ENCODE results near the gene TRAPPC10. TPM values are rescaled to one million over a fixed set of nuclear protein-coding genes. Genes with fewer than 3 reads are reported as not detected.

Gene TRAPPC10
- total RNA-seq, 2 experiments from 2014 or later, result 77.9 to 82.7 TPM

DNA sequence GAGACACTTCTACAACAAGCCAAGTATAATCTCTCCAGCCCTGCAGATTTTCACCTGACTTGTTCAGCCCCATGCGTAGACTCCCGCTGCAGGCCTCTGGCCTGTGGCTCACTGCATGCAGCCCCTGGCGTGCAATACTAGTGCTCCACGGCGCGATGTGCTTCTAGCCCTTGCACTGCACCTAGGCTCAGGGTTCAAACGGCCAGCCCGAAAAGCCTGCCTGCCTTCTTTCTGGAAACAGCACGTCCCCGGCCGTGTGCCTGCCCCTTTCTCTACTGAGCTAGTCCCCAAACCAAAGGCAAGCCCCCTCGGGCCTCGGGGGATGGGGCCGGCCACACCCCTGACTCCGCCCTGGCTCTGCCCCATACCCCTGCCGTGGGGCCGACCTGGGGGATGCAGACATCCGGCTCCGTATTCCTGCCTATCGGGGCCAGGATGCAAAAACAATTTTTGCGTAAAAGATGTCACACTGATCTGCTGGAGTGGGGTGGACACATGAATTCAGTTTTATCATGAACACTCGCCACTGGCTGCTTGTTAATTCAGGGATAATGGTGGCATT is 26.3 kb upstream of the TRAPPC10 start:
- POLR2A ChIA-PET, result no interaction called here
- H3K27ac Mint-ChIP-seq, result no peak overlapping the region
- H3K4me3 Mint-ChIP-seq, result no peak overlapping the region
- peaks cover 6% of the 10 kb centered on the region for H3K27me3 Mint-ChIP-seq
- H3K36me3 Mint-ChIP-seq, result peaks cover 3% of the 10 kb centered on the region
- no peaks in the 10 kb centered on the region for H3K9me3 Mint-ChIP-seq
- ATAC-seq (ENCODE audit: low read depth) (peak; percentile 9), DNase-seq (no peak)
- peaks cover 11% of the 10 kb centered on the region for H3K4me1 Mint-ChIP-seq

DNA sequence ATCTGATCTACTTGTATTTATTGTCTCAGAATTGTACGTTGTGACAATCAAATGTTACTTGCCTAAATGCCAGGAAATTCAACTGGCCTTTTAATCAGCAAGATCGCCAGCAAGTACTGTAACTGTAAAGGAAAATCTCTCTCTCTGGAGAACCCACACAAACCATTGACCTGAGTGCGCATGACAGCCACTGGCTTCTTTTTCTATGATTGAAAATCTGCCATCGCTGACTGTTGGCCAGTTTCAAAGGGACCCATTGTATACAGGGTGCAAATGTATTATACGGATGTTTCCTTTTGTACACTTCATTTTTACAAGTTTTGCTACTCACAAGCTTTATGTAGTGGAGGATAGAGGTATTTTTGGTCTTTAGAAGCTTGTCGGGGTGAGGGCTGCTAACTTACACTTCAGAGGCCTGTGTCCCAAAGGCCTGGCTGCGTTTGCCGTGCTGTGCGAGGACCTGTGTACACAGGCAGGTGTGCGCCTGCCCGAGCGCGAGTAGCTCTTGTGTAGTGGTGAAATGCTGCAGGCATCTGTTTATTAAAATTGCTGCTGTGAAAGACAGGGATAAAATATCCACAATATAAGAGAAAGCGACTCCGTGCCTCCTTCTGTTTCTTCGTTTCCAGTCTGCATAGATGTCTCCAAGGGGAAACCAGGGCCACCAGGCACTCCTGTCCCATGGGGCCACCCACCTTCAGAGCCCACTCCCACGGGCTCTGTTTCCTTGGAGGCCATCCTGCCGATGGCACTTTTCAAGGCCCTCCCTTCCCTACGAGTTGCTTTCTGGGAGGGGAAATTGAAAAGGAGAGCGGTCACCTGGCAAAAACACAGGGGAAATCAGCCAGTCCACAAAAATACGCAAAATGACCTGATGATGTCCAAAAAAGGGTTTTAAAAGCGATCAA is 25.3 kb upstream of the TRAPPC10 start:
- no peaks in the 10 kb centered on the region for H3K9me3 Mint-ChIP-seq
- H3K27ac Mint-ChIP-seq, result no peak overlapping the region
- ATAC-seq (ENCODE audit: low read depth) (no peak), DNase-seq (no peak)
- H3K4me3 Mint-ChIP-seq, result no peak overlapping the region
- H3K36me3 Mint-ChIP-seq, result peaks cover 3% of the 10 kb centered on the region
- H3K4me1 Mint-ChIP-seq, result peaks cover 11% of the 10 kb centered on the region
- POLR2A ChIA-PET, result no interaction called here
- H3K27me3 Mint-ChIP-seq, result peaks cover 6% of the 10 kb centered on the region

DNA sequence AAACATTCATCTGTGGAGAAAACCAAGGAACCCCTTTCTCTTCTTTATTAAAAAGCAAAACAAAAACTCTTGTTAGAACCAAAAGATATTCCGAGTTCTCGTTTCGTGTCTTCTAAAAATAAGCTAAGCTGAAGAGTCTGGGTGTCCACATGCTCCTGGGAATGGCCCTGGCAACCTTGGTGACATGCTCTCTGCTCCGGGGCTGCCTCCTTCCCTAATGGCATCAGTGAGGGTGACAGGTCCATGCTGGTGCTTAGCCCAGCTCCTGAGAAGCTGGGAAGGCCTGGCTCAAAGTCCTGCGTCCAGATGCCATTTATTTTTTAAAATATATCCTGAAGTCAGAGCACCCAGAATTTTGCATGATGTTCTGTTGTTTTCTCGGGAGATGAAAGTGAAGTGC is 24.6 kb upstream of the TRAPPC10 start:
- Mint-ChIP-seq H3K27ac (no peak overlapping the region), H3K9me3 (no peaks in the 10 kb centered on the region), H3K27me3 (peaks cover 6% of the 10 kb centered on the region), H3K4me3 (no peak overlapping the region), H3K36me3 (peaks cover 2% of the 10 kb centered on the region), H3K4me1 (peaks cover 11% of the 10 kb centered on the region)
- POLR2A ChIA-PET, result no interaction called here
- ATAC-seq (ENCODE audit: low read depth) (no peak), DNase-seq (no peak)

DNA sequence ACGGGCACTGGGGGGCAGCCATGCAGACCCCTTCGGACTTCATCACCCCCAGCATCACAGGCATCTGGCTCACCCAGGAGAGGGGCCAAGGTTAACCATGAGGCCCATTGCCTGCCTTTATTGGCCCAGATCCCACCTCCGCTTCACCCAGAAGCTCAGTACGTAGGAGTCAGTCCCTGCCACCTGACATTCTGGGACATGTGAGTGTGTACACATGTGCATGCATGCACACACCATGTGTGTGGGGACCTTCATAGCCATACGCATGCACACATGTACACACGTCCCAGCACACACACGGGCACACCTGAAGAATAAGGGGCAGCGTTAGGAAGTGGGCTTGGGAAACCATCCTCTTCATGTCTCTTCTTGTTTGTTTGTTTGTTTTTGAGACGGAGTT is 24.1 kb upstream of the TRAPPC10 start:
- H3K36me3 Mint-ChIP-seq, result peaks cover 2% of the 10 kb centered on the region
- H3K4me1 Mint-ChIP-seq, result peaks cover 9% of the 10 kb centered on the region
- POLR2A ChIA-PET, result no interaction called here
- no peak overlapping the region for H3K4me3 Mint-ChIP-seq
- no peak for DNase-seq
- no peak overlapping the region for H3K27ac Mint-ChIP-seq
- H3K27me3 Mint-ChIP-seq, result peaks cover 6% of the 10 kb centered on the region
- no peak for ATAC-seq (ENCODE audit: low read depth)
- no peaks in the 10 kb centered on the region for H3K9me3 Mint-ChIP-seq

DNA sequence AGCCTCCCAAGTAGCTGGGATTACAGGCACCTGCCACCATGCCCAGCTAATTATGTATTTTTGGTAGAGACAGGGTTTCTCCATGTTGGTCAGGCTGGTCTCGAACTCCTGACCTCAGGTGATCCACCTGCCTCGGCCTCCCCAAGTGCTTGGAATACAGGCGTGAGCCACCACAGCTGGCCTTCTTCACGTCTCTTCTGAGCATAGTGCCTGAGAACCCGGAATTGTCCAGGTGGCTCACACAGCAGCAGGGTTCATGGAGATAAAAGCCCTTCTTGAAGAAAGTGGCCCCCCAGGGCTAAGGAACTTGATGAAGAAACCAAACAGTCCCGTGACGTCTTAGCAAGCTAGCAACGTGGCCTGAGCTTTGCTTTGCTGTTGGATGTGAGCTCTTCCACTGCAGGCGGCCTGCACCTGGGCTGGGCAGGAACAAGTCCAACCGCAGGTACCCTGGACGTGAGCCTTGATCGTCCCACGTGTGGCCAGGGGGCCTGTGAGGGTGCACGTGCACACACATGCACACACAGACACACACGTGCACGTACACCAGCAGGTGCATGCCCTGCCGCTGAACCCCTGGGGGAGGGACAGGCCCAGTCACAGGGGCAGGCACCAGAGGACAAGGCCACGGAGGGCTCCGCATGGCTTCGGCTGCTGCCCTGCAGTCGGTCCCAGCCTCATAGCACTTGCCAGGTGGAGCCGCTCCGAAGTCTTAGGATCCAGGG is 23.4 kb upstream of the TRAPPC10 start:
- Mint-ChIP-seq H3K4me1 (peaks cover 8% of the 10 kb centered on the region), H3K4me3 (no peak overlapping the region), H3K36me3 (peaks cover 1% of the 10 kb centered on the region), H3K27ac (no peak overlapping the region), H3K27me3 (peaks cover 6% of the 10 kb centered on the region), H3K9me3 (no peaks in the 10 kb centered on the region)
- no peak for ATAC-seq (ENCODE audit: low read depth)
- DNase-seq, result no peak
- POLR2A ChIA-PET, result no interaction called here

DNA sequence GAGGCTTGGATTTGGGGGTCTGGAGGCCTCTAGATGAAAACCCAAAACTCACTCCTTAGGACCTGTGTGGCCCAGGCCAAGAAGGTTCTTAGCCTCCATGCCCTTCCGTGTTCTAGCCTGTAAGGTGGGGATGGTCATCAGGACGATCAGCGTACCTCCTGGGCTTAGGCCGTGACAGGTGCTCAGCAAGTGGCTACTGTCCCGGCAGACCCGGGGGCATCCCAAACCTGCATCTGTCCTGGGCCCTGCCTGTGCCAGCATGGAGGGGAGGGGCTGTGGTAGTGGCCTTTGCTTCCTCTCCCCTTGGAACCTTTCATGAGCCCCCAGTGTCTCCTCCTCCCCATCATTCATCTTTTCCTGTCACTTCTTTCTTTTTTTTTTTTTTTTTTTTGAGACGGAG is 22.7 kb upstream of the TRAPPC10 start:
- H3K4me1 Mint-ChIP-seq, result peaks cover 8% of the 10 kb centered on the region
- no peak overlapping the region for H3K4me3 Mint-ChIP-seq
- ATAC-seq (ENCODE audit: low read depth) (no peak), DNase-seq (no peak)
- H3K27me3 Mint-ChIP-seq, result peaks cover 6% of the 10 kb centered on the region
- H3K36me3 Mint-ChIP-seq, result no peaks in the 10 kb centered on the region
- H3K9me3 Mint-ChIP-seq, result no peaks in the 10 kb centered on the region
- no peak overlapping the region for H3K27ac Mint-ChIP-seq
- POLR2A ChIA-PET, result no interaction called here

DNA sequence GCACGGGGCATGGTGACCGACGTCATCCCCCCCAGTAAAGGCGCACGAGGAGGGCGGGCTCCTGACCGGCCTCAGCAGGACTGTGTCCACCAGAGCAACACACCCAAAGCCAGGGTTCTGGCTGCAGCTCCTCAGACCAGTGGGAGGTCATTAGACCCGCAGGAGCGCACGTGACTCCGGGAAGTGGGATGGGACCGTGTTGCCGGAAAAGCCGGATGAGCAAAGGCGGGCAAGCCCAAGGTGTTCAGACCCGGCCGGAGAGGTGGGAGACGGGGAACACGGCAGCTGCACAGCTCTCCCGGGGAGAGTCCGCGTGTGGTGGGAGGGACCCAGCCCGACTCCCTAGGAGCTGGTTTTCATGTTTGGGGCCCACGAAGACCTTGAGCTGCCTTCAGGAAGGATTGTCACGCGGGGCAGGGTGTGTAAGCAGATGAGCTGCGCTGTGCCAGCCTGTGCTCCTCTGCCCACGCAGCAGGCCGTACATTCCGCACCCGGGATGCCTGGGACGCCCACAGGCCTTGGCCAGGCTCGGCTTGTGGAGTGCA is 20.6 kb upstream of the TRAPPC10 start:
- DNase-seq (no peak), ATAC-seq (ENCODE audit: low read depth) (no peak)
- no peak overlapping the region for H3K4me3 Mint-ChIP-seq
- H3K9me3 Mint-ChIP-seq, result no peaks in the 10 kb centered on the region
- POLR2A ChIA-PET, result no interaction called here
- H3K36me3 Mint-ChIP-seq, result no peaks in the 10 kb centered on the region
- no peaks in the 10 kb centered on the region for H3K4me1 Mint-ChIP-seq
- no peak overlapping the region for H3K27ac Mint-ChIP-seq
- peaks cover 2% of the 10 kb centered on the region for H3K27me3 Mint-ChIP-seq

DNA sequence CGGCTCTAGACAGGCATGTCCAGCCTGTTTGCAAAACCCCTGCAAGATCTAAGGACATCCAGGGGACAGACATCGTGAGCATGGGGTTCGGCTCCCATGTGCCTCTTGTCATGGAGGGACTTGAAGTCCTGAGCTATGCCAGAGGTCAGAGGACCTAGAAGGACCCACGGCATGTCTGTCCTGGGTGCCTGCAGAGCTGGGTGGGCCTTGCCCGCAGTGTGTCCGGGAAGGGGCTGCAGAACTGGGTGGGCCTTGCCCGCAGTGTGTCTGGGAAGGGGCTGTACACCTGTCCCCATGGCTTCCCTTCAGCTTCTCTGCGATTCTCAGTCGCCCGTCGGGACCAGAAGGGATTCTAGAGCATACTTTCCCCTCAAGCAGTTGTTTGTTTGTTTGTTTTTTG is 20.0 kb upstream of the TRAPPC10 start:
- POLR2A ChIA-PET, result no interaction called here
- Mint-ChIP-seq H3K9me3 (no peaks in the 10 kb centered on the region), H3K27ac (no peak overlapping the region), H3K4me1 (no peaks in the 10 kb centered on the region), H3K4me3 (no peak overlapping the region), H3K36me3 (no peaks in the 10 kb centered on the region), H3K27me3 (no peaks in the 10 kb centered on the region)
- DNase-seq, result no peak
- no peak for ATAC-seq (ENCODE audit: low read depth)

DNA sequence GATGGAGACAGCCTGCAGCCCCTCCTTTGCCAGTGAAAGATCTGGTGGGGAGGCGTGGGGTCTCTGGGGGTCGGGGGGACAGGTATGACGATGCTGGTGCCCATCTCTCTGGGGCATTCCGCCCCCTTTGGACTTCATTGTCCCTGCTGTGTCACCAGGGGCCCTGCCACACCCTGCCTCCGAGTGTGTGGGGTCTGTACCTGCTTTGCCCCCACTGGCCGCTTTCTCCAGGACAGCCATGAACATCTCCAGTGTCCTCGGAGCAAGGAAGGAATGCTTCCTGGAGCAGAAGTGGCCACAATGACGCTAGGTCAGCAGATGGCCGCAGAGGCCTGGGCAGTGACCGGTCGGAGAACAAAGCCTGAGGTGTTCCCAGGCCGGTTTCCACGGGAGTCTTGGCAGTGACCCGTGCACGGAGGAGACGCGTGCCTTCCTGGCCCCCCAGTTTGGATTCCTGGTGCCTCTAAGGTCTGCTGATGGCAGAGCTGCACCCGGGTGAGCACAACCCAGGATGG is 18.6 kb upstream of the TRAPPC10 start:
- POLR2A ChIA-PET, result no interaction called here
- no peak overlapping the region for H3K4me3 Mint-ChIP-seq

DNA sequence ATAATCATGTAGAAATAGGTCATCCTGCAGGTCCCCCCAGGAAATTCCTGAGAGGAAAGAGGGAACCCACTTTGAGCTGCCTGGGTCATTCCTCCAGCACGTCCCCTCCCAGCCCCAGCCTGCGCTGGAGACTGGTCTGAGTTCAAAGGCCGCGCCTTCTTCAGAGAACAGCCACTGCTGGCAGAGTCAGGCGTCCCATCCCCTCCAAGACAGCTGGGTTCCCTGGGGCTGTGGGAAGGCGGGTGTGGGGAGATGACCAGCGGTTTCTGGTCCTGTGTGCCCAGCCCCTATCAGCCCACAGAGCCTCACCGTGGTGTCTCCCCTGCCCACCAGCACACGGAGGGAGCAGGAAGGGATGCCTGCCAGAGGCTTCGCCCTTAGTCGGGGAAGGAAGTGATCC is 18.0 kb upstream of the TRAPPC10 start:
- no peak overlapping the region for H3K4me3 Mint-ChIP-seq
- H3K27me3 Mint-ChIP-seq, result no peaks in the 10 kb centered on the region
- no peaks in the 10 kb centered on the region for H3K36me3 Mint-ChIP-seq
- ATAC-seq (ENCODE audit: low read depth), result no peak
- DNase-seq, result no peak
- POLR2A ChIA-PET, result no interaction called here
- H3K27ac Mint-ChIP-seq, result no peak overlapping the region
- no peaks in the 10 kb centered on the region for H3K9me3 Mint-ChIP-seq
- no peaks in the 10 kb centered on the region for H3K4me1 Mint-ChIP-seq

More for the DNA sequence above, 18.6 kb upstream of the TRAPPC10 start:
- Mint-ChIP-seq H3K36me3 (no peaks in the 10 kb centered on the region), H3K4me1 (no peaks in the 10 kb centered on the region), H3K27me3 (no peaks in the 10 kb centered on the region), H3K27ac (no peak overlapping the region), H3K9me3 (no peaks in the 10 kb centered on the region)
- DNase-seq (no peak), ATAC-seq (ENCODE audit: low read depth) (no peak)

DNA sequence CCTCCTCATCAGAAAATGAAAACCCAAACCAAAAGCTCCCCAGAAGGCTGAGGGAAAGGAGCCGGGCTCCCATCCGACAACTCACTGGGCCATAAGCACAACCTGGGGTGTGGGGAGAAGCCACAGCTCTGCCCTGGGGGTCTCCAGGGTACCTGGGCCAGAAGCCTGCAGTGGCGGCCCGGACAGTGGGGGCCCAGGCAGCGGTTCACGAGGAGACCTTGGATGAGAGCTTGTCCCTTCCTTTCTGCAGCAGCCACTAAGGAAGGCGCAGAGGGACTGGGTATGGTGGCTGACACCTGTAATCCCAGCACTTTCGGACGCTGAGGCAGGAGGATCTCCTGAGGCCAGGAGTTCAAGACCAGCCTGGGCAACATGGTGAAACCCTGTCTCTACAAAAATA is 17.5 kb upstream of the TRAPPC10 start:
- H3K4me3 Mint-ChIP-seq, result no peak overlapping the region
- no peak overlapping the region for H3K27ac Mint-ChIP-seq
- no peaks in the 10 kb centered on the region for H3K36me3 Mint-ChIP-seq
- ATAC-seq (ENCODE audit: low read depth), result no peak
- DNase-seq, result no peak
- no peaks in the 10 kb centered on the region for H3K9me3 Mint-ChIP-seq
- H3K27me3 Mint-ChIP-seq, result no peaks in the 10 kb centered on the region
- POLR2A ChIA-PET, result interaction anchor here (0.7 kb wide), 1 partner anchor 37 kb away, joined by 3 read pairs; no protein-coding TSS in a partner anchor
- no peaks in the 10 kb centered on the region for H3K4me1 Mint-ChIP-seq

DNA sequence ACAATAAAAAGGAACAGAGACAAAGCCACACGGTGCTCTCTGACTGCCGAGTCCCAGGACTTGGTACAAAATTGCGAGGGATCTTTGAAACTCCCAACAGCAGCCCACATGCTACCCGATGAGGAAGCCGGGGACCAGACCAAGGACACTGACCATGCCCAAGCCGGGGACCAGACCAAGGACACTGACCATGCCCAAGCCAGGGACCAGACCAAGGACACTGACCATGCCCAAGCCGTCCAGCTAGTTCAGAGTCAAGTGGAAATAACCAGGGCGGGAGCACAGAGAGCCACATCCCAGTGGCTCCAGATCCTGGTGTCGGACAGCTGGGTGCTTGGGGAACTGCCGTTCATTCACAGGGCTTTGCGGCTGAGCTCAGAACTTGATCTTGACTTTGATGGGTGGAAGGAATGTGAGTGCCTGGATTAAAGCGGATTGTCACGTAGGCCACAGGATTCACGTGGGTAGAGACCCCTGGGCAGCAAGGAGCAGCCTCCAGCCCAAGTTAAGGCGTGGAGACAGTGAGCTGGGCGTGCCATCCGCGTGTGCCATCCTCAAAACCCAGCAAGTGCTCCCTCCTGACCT is 16.5 kb upstream of the TRAPPC10 start:
- H3K4me1 Mint-ChIP-seq, result no peaks in the 10 kb centered on the region
- no peak overlapping the region for H3K27ac Mint-ChIP-seq
- POLR2A ChIA-PET, result no interaction called here

More for the DNA sequence above, 16.5 kb upstream of the TRAPPC10 start:
- Mint-ChIP-seq H3K36me3 (no peaks in the 10 kb centered on the region), H3K27me3 (no peaks in the 10 kb centered on the region), H3K4me3 (no peak overlapping the region), H3K9me3 (no peaks in the 10 kb centered on the region)
- no peak for DNase-seq
- ATAC-seq (ENCODE audit: low read depth), result no peak
